Ishikawa (cell line): ENCODE data around the gene DMPK.

ENCODE experiments used
- CEBPB ChIP-seq: IDR thresholded peaks from 2 replicates; pipeline ENCODE4 v1.6.1; 2012
- CREB1 ChIP-seq: IDR thresholded peaks from 2 replicates; pipeline ENCODE4 v1.6.1; 2012; ENCODE audit warnings: low read depth
- EGR1 ChIP-seq: IDR thresholded peaks from 2 replicates; pipeline ENCODE4 v1.6.1; 2012
- EP300 ChIP-seq: IDR thresholded peaks from 2 replicates; pipeline ENCODE4 v1.6.1; 2012; ENCODE audit warnings: borderline replicate concordance
- FOXM1 ChIP-seq: IDR thresholded peaks from 2 replicates; pipeline ENCODE4 v1.6.1; 2012; ENCODE audit warnings: low read depth, borderline replicate concordance
- MAX ChIP-seq: IDR thresholded peaks from 2 replicates; pipeline ENCODE4 v1.6.1; 2012
- NFIC ChIP-seq: IDR thresholded peaks from 2 replicates; pipeline ENCODE4 v1.6.1; 2012
- RAD21 ChIP-seq: IDR thresholded peaks from 2 replicates; pipeline ENCODE4 v1.6.1; 2012; ENCODE audit warnings: low read depth
- REST ChIP-seq: IDR thresholded peaks from 2 replicates; pipeline ENCODE4 v1.6.1; 2012; ENCODE audit warnings: low read depth, mild to moderate bottlenecking
- TAF1 ChIP-seq: IDR thresholded peaks from 2 replicates; pipeline ENCODE4 v1.6.1; 2012; ENCODE audit warnings: low read depth, mild to moderate bottlenecking
- TCF12 ChIP-seq: IDR thresholded peaks from 2 replicates; pipeline ENCODE4 v1.6.1; 2012; ENCODE audit warnings: low read depth
- TEAD4 ChIP-seq: IDR thresholded peaks from 2 replicates; pipeline ENCODE4 v1.6.1; 2012
- USF1 ChIP-seq: IDR thresholded peaks from 2 replicates; pipeline ENCODE4 v1.6.1; 2012
- YY1 ChIP-seq: IDR thresholded peaks from 2 replicates; pipeline ENCODE4 v1.6.1; 2012; ENCODE audit warnings: low read depth
- ZBTB7A ChIP-seq: IDR thresholded peaks from 2 replicates; pipeline ENCODE4 v1.6.1; 2012; ENCODE audit warnings: low read depth

Gene DMPK

DNA sequence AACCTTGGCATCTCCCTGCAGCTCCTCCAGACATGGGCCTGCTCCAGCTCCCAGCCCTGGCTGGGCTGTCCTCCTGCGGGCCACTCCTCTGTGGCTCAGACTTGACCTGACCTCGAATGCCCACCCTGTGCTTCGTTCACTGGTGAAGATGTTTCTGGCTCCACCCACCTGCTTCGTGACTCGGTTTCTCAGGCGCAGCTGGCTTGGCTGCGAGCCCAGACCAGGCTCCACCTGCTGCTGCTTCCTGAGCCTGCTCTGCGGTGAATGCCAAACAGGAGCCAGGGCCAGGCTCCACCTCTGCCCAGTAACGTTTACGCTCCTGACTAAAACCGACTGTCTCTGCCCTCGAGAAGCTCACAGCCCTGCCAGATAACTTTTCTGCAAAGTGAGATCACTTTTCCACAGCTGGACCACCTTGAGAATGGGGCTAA lies 41.8 kb upstream of the DMPK start:
- TF ChIP-seq USF1 = no peak
- peak; percentile 36; the same call in 1 of the 2 replicates for TF ChIP-seq TCF12
- peak; percentile 78 for TF ChIP-seq NFIC

- peak; percentile 39; the same call in 1 of the 2 replicates for TF ChIP-seq EP300
- TF ChIP-seq CEBPB = no peak
These were observed 40.9 kb upstream of the DMPK start for GRCh38 chr19:45823182-45823581.

GRCh38 chr19:45822716-45823115 lies 40.4 kb upstream of the DMPK start:
- TF ChIP-seq EGR1 = no peak
- TF ChIP-seq NFIC = no peak
- no peak for TF ChIP-seq YY1
- no peak for TF ChIP-seq USF1
- no peak for TF ChIP-seq REST
- no peak for TF ChIP-seq TCF12
- no peak for TF ChIP-seq TAF1
- TF ChIP-seq CREB1 = no peak
- no peak for TF ChIP-seq ZBTB7A
- TF ChIP-seq RAD21 = no peak
- no peak for TF ChIP-seq TEAD4
- no peak for TF ChIP-seq EP300
- TF ChIP-seq MAX = no peak
- TF ChIP-seq FOXM1 = no peak

DNA sequence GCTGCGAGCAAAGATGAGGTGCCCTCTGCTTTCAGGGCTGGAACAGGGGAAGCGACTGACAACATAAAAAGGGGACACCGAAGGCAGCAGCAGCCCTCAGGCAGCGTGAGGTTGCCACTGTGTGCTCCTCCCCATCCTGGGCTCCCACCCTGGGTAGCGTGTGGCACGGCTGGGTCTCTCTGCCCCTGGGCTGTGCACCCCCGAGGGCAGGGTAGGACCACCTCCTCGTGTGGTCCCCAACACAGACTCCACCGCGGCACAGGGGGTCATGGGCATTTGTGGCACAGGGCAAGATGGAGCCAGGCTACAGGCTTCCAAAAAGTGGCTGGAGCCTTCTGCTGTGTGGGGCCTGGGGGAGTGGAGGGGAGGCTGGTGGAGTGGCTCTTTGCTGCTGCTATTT lies 39.3 kb upstream of the DMPK start:
- TF ChIP-seq USF1 = no peak
- no peak for TF ChIP-seq CREB1
- TF ChIP-seq EGR1 = no peak
- no peak for TF ChIP-seq TEAD4
- TF ChIP-seq MAX = no peak

DNA sequence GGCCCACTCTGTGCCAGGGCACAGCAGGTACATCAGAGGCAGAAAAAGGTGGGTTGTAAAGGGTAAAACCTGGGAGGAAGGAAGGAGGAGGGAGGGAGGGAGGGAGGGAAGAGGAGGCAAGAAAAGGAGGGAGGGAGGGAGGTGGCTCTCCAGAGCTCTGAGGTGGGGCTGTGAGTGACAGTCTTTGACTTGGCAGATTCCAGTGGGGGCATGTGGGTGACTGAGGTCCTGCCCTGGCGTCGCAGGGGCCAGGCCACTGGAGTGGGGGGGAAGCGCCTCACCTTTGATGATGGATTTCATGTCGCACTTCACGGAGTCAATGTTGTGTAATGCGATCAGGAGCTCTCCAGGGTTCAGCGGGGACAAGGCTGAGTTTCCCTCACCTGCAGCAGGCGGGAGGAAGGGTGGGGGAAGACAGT lies 38.8 kb upstream of the DMPK start:
- TF ChIP-seq USF1 = no peak
- TF ChIP-seq REST = no peak
- TF ChIP-seq NFIC = no peak
- no peak for TF ChIP-seq EGR1
- no peak for TF ChIP-seq RAD21
- TF ChIP-seq YY1 = no peak
- no peak for TF ChIP-seq TCF12
- no peak for TF ChIP-seq MAX
- no peak for TF ChIP-seq FOXM1
- no peak for TF ChIP-seq EP300
- no peak for TF ChIP-seq TAF1
- TF ChIP-seq TEAD4 = no peak
- TF ChIP-seq ZBTB7A = no peak
- no peak for TF ChIP-seq CREB1
- TF ChIP-seq CEBPB = no peak
